H9 (cell line): ENCODE results near the gene LDHD. TPM values are rescaled to one million over a fixed set of nuclear protein-coding genes. Genes with fewer than 3 reads are reported as not detected.

ENCODE experiments used
- DNase-seq: peaks from one replicate; pipeline ENCODE4 v3.0.0-alpha.2; 2017
- H2AFZ ChIP-seq: one replicate; pipeline ENCODE4 v1.6.1; 2013; ENCODE audit warnings: mild to moderate bottlenecking, low read length, control low read depth, moderate library complexity
- H2AK5ac ChIP-seq: 2 replicates; pipeline ENCODE4 v1.6.1; 2013; ENCODE audit warnings: low read length, control low read depth, mixed read lengths; ENCODE audit not compliant: insufficient read length
- H2BK120ac ChIP-seq: one replicate; pipeline ENCODE4 v1.6.1; 2013; ENCODE audit warnings: low read depth, mild to moderate bottlenecking, low read length, control low read depth, inconsistent platforms; ENCODE audit not compliant: poor library complexity, severe bottlenecking
- H2BK12ac ChIP-seq: 2 replicates; pipeline ENCODE4 v1.6.1; 2013; ENCODE audit warnings: low read length, control low read depth, mixed read lengths, low read depth; ENCODE audit not compliant: insufficient read length
- H2BK15ac ChIP-seq: 2 replicates; pipeline ENCODE4 v1.6.1; 2013; ENCODE audit warnings: low read depth, low read length, control low read depth
- H2BK20ac ChIP-seq: one replicate; pipeline ENCODE4 v1.6.1; 2013; ENCODE audit warnings: low read depth, mild to moderate bottlenecking, low read length, control low read depth, inconsistent platforms; ENCODE audit not compliant: poor library complexity, severe bottlenecking
- H2BK5ac ChIP-seq: 2 replicates; pipeline ENCODE4 v1.6.1; 2013; ENCODE audit warnings: low read length, control low read depth, mixed read lengths; ENCODE audit not compliant: insufficient read length
- H3K14ac ChIP-seq: 2 replicates; pipeline ENCODE4 v1.6.1; 2013; ENCODE audit warnings: low read length, control low read depth; ENCODE audit not compliant: insufficient read depth
- H3K18ac ChIP-seq: 2 replicates; pipeline ENCODE4 v1.6.1; 2013; ENCODE audit warnings: low read depth, mild to moderate bottlenecking, mixed read lengths, low read length, control low read depth; ENCODE audit not compliant: insufficient read length
- H3K23ac ChIP-seq: 2 replicates; pipeline ENCODE4 v1.6.1; 2013; ENCODE audit warnings: low read length, control low read depth, mixed read lengths, low read depth; ENCODE audit not compliant: insufficient read length
- H3K23me2 ChIP-seq: 2 replicates; pipeline ENCODE4 v1.6.1; 2013; ENCODE audit warnings: low read depth, mild to moderate bottlenecking, mixed read lengths, low read length, control low read depth; ENCODE audit not compliant: insufficient read length, poor library complexity, severe bottlenecking
- H3K27ac ChIP-seq: 2 replicates; pipeline ENCODE4 v1.5.1; 2013; ENCODE audit warnings: low read length, control low read depth, mixed read lengths, low read depth; ENCODE audit not compliant: insufficient read length
- H3K27me3 ChIP-seq: 2 replicates; pipeline ENCODE4 v1.6.1; 2013; ENCODE audit warnings: low read length, control low read depth, inconsistent platforms; ENCODE audit not compliant: insufficient read depth
- H3K4ac ChIP-seq: 2 replicates; pipeline ENCODE4 v1.6.1; 2013; ENCODE audit warnings: low read depth, mild to moderate bottlenecking, control low read depth, inconsistent platforms, low read length, moderate library complexity
- H3K4me1 ChIP-seq: 2 replicates; pipeline ENCODE4 v1.6.1; 2013; ENCODE audit warnings: low read length, control low read depth, inconsistent platforms; ENCODE audit not compliant: insufficient read depth
- H3K4me2 ChIP-seq: 2 replicates; pipeline ENCODE4 v1.6.1; 2013; ENCODE audit warnings: low read length, control low read depth, mixed read lengths; ENCODE audit not compliant: insufficient read length, insufficient read depth
- H3K56ac ChIP-seq: 2 replicates; pipeline ENCODE4 v1.6.1; 2013; ENCODE audit warnings: low read depth, mild to moderate bottlenecking, mixed read lengths, low read length, control low read depth; ENCODE audit not compliant: insufficient read length
- H3K79me1 ChIP-seq: 2 replicates; pipeline ENCODE4 v1.6.1; 2013; ENCODE audit warnings: low read depth, mild to moderate bottlenecking, moderate library complexity, low read length, control low read depth, inconsistent platforms; ENCODE audit not compliant: insufficient read depth, poor library complexity, severe bottlenecking
- H3K79me2 ChIP-seq: 2 replicates; pipeline ENCODE4 v1.6.1; 2013; ENCODE audit warnings: low read length, control low read depth, inconsistent platforms; ENCODE audit not compliant: insufficient read depth
- H3K9ac ChIP-seq: 2 replicates; pipeline ENCODE4 v1.6.1; 2013; ENCODE audit warnings: low read length, control low read depth, mixed read lengths; ENCODE audit not compliant: insufficient read length; ENCODE audit errors: extremely low read depth
- H3K9me3 ChIP-seq: one replicate; pipeline ENCODE4 v1.6.1; 2013; ENCODE audit warnings: low read depth, low read length, inconsistent platforms; ENCODE audit not compliant: control insufficient read depth
- H3T11ph ChIP-seq: one replicate; pipeline ENCODE4 v1.6.1; 2013; ENCODE audit warnings: mild to moderate bottlenecking, low read length, control low read depth, inconsistent platforms
- H4K20me1 ChIP-seq: one replicate; pipeline ENCODE4 v1.6.1; 2013; ENCODE audit not compliant: control insufficient read depth, insufficient read length, insufficient read depth
- H4K5ac ChIP-seq: 2 replicates; pipeline ENCODE4 v1.6.1; 2013; ENCODE audit warnings: low read depth, mild to moderate bottlenecking, mixed read lengths, low read length, control low read depth; ENCODE audit not compliant: insufficient read length
- H4K8ac ChIP-seq: replicated peaks from 2 replicates; pipeline ENCODE4 v1.6.1; 2013; ENCODE audit warnings: low read length, control low read depth, mixed read lengths, low read depth; ENCODE audit not compliant: insufficient read length
- H4K91ac ChIP-seq: 2 replicates; pipeline ENCODE4 v1.6.1; 2013; ENCODE audit warnings: low read depth, mild to moderate bottlenecking, moderate library complexity, mixed read lengths, low read length, control low read depth; ENCODE audit not compliant: insufficient read length
- H3K27ac Mint-ChIP-seq, 3 experiments: 2 replicates in 2 of 3; 3 replicates in 1 of 3; pipeline ENCODE4 v1.8.0; 2020 to 2021; ENCODE audit warnings: mixed read lengths in 3 of 3, mild to moderate bottlenecking in 1 of 3, moderate library complexity in 1 of 3
- H3K27me3 Mint-ChIP-seq: 2 replicates; pipeline ENCODE4 v1.8.0; 2021; ENCODE audit warnings: low read depth, mild to moderate bottlenecking, moderate library complexity, mixed read lengths
- H3K36me3 Mint-ChIP-seq, 3 experiments: 2 replicates in 2 of 3; 3 replicates in 1 of 3; pipeline ENCODE4 v1.8.0; 2020 to 2021; ENCODE audit warnings: low read depth in 3 of 3, mixed read lengths in 3 of 3; ENCODE audit not compliant: insufficient read depth in 1 of 3
- H3K4me1 Mint-ChIP-seq, 2 experiments: 2 replicates each; pipeline ENCODE4 v1.8.0; 2020; ENCODE audit warnings: mixed read lengths in 2 of 2
- H3K4me3 Mint-ChIP-seq, 2 experiments: 2 replicates in 1 of 2; 3 replicates in 1 of 2; pipeline ENCODE4 v1.8.0; 2020 to 2021; ENCODE audit warnings: mild to moderate bottlenecking in 2 of 2, mixed read lengths in 2 of 2, moderate library complexity in 1 of 2
- H3K9me3 Mint-ChIP-seq, 2 experiments: 2 replicates in 1 of 2; 3 replicates in 1 of 2; pipeline ENCODE4 v1.8.0; 2020; ENCODE audit warnings: mild to moderate bottlenecking in 2 of 2, mixed read lengths in 2 of 2, moderate library complexity in 1 of 2
- CTCF ChIP-seq: fragments of 200-600 bp; sonication (generic); conservative IDR thresholded peaks from 3 replicates; pipeline ENCODE4 v1.8.0; 2021; ENCODE audit warnings: antibody characterized with exemption, mild to moderate bottlenecking
- WGBS: extraction: QIAGEN DNeasy Blood & Tissue Kit; methylation state at CpG from one replicate; pipeline ENCODE4 v1.1.7; 2013; ENCODE audit warnings: missing lambda C conversion rate, low lambda C conversion rate, mixed read lengths; ENCODE audit not compliant: insufficient read length; ENCODE audit errors: extremely low coverage; 5-methylcytosine and 5-hydroxymethylcytosine counted together
- total RNA-seq: library from RNA; stranded (reverse); gene quantifications from 2 replicates; pipeline ENCODE4 v1.2.1, GENCODE V29; 2021

LDHD gene
- total RNA-seq, 1 experiment from 2014 or later, result 14.7 TPM

DNA sequence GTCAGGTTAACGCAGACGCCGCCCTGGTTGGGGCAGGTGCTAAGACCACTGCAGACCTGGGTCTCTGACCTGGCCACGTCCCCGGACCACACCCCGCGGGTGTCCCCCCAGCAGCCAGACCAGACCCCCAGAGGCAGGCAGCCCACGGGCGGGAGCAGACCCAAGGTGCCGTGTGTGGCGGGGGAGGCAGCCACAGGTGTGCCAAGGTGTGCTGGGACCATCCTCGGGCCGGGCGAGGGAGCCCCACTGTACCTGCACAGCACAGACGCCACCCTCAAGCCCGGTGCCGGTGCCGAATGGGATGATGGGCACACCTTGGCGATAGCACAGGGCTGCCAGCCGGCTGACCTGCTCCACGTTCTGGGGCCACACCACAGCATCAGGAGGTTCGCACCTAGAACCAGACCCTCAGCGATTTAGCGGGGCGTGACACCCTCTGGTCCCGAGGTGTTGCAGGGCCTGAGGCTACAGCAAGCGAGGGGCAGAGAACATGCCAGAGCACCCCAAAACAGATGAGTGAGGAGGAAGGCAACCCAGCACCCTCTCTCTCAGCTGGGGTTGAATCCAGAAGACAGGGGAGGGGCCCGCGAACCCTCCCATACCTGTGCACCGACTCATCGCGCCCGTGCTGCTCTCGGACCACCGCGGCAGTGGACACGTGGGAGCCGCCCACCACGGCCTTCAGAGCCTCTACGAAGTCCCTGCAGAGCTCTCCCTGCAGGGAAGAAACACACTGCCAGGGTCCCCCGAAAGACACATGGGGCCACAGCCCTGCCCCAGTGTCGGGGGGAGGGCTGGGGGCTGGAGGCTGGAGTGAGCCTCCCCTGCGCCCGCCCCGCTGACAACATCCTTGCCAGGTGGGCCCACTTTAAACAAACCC lies 1.4 kb downstream of the LDHD start:
- no peak for DNase-seq
- H2BK5ac ChIP-seq, result no peak overlapping the region
- Mint-ChIP-seq H3K4me1 (peaks cover 53 to 69% of the 10 kb centered on the region in 2 experiments), H3K9me3 (0 out of 5 replicates have a peak, but pooled peaks cover 0 to 3% of the 10 kb centered on the region in 2 experiments), H3K4me3 (no peak overlapping the region), H3K27me3 (peaks cover 4% of the 10 kb centered on the region; the same call in 1 of the 2 replicates), H3K36me3 (peaks cover 0 to 2% (median 0%) of the 10 kb centered on the region in 3 experiments; a peak in 3 of 7 replicates), H3K27ac (no peak overlapping the region)
- H4K20me1 ChIP-seq, result no peaks in the 10 kb centered on the region
- H3K4ac ChIP-seq, result no peak overlapping the region
- H3K4me1 ChIP-seq, result peaks cover 6% of the 10 kb centered on the region; the same call in 1 of the 2 replicates
- H3T11ph ChIP-seq, result no peak overlapping the region
- no peak overlapping the region for H2BK15ac ChIP-seq
- H4K91ac ChIP-seq, result no peak overlapping the region
- H2AFZ ChIP-seq, result no peak overlapping the region
- no peaks in the 10 kb centered on the region for H3K27me3 ChIP-seq
- no peak overlapping the region for H3K27ac ChIP-seq
- no peak overlapping the region for H3K18ac ChIP-seq
- H4K8ac ChIP-seq, result no peak overlapping the region
- no peak overlapping the region for H3K4me2 ChIP-seq
- H3K56ac ChIP-seq, result no peak overlapping the region
- H3K14ac ChIP-seq, result no peak overlapping the region; the same call in 1 of the 2 replicates
- no peak overlapping the region for H2BK20ac ChIP-seq
- H2AK5ac ChIP-seq, result no peak overlapping the region
- no peaks in the 10 kb centered on the region for H3K79me2 ChIP-seq
- no peak overlapping the region for H3K9ac ChIP-seq
- no peak overlapping the region for H2BK12ac ChIP-seq
- H2BK120ac ChIP-seq, result no peak overlapping the region
- H3K23me2 ChIP-seq, result no peaks in the 10 kb centered on the region
- WGBS, result no CpG with 5 or more reads among the region's 45 CpGs
- H4K5ac ChIP-seq, result no peak overlapping the region
- H3K23ac ChIP-seq, result no peak overlapping the region
- no peaks in the 10 kb centered on the region for H3K79me1 ChIP-seq
- H3K9me3 ChIP-seq, result no peaks in the 10 kb centered on the region
- no peak for TF ChIP-seq CTCF
